Trophoblast cell (in vitro differentiated cells and primary cell): Measurements from ENCODE around the gene SCGB1A1.

Experiments used
- DNase-seq, 2 donors: peaks; one replicate each; pipeline ENCODE4 v3.0.0-alpha.2; 2016
- H2AFZ ChIP-seq: 2 replicates; pipeline ENCODE4 v1.6.1; 2013; ENCODE audit warnings: low read length, moderate library complexity, mild to moderate bottlenecking; ENCODE audit not compliant: insufficient read depth, poor library complexity
- H2AK5ac ChIP-seq: 2 replicates; pipeline ENCODE4 v1.6.1; 2013; ENCODE audit warnings: mild to moderate bottlenecking, low read length
- H2BK120ac ChIP-seq: 2 replicates; pipeline ENCODE4 v1.6.1; 2013; ENCODE audit warnings: low read length, mild to moderate bottlenecking, moderate library complexity; ENCODE audit not compliant: insufficient read depth, poor library complexity
- H2BK12ac ChIP-seq: 2 replicates; pipeline ENCODE4 v1.6.1; 2013; ENCODE audit warnings: mild to moderate bottlenecking, low read length, moderate library complexity
- H2BK5ac ChIP-seq: 2 replicates; pipeline ENCODE4 v1.6.1; 2013; ENCODE audit warnings: low read length, low read depth, moderate library complexity, mild to moderate bottlenecking; ENCODE audit not compliant: poor library complexity
- H3K14ac ChIP-seq: 2 replicates; pipeline ENCODE4 v1.6.1; 2013; ENCODE audit warnings: mild to moderate bottlenecking, low read length
- H3K18ac ChIP-seq: 2 replicates; pipeline ENCODE4 v1.6.1; 2013; ENCODE audit warnings: mild to moderate bottlenecking, low read length
- H3K23ac ChIP-seq: 2 replicates; pipeline ENCODE4 v1.6.1; 2013; ENCODE audit warnings: low read length
- H3K27ac ChIP-seq: 2 replicates; pipeline ENCODE4 v1.5.1; 2013; ENCODE audit warnings: low read depth, mild to moderate bottlenecking, inconsistent platforms, low read length, moderate library complexity
- H3K27me3 ChIP-seq: 2 replicates; pipeline ENCODE4 v1.6.1; 2013; ENCODE audit warnings: inconsistent platforms, mild to moderate bottlenecking, low read length, moderate library complexity; ENCODE audit not compliant: insufficient read depth
- H3K36me3 ChIP-seq, 2 experiments: 1 replicate in 1 of 2; 2 replicates in 1 of 2; pipeline ENCODE4 v1.6.1; 2013; ENCODE audit warnings: low read length in 2 of 2, mild to moderate bottlenecking in 2 of 2, moderate library complexity in 1 of 2; ENCODE audit not compliant: insufficient read depth in 2 of 2, control insufficient read depth in 1 of 2
- H3K4ac ChIP-seq: 2 replicates; pipeline ENCODE4 v1.6.1; 2013; ENCODE audit warnings: low read depth, mild to moderate bottlenecking, low read length, moderate library complexity
- H3K4me1 ChIP-seq, 2 experiments: 1 replicate in 1 of 2; 2 replicates in 1 of 2; pipeline ENCODE4 v1.6.1; 2013; ENCODE audit warnings: low read length in 2 of 2, mild to moderate bottlenecking in 2 of 2, moderate library complexity in 1 of 2; ENCODE audit not compliant: insufficient read depth in 2 of 2, control insufficient read depth in 1 of 2
- H3K4me2 ChIP-seq: 2 replicates; pipeline ENCODE4 v1.6.1; 2013; ENCODE audit warnings: inconsistent platforms, mild to moderate bottlenecking, low read length, moderate library complexity
- H3K4me3 ChIP-seq: 2 replicates; pipeline ENCODE4 v1.5.1; 2013; ENCODE audit warnings: mild to moderate bottlenecking, low read depth, low read length, inconsistent platforms
- H3K79me1 ChIP-seq: one replicate; pipeline ENCODE4 v1.6.1; 2013; ENCODE audit warnings: low read length
- H3K79me2 ChIP-seq: 2 replicates; pipeline ENCODE4 v1.6.1; 2013; ENCODE audit warnings: low read length, mild to moderate bottlenecking; ENCODE audit not compliant: control insufficient read depth, insufficient read depth, poor library complexity
- H3K9ac ChIP-seq: 2 replicates; pipeline ENCODE4 v1.6.1; 2013; ENCODE audit warnings: mild to moderate bottlenecking, low read length
- H3K9me3 ChIP-seq: 2 replicates; pipeline ENCODE4 v1.6.1; 2013; ENCODE audit warnings: low read depth, mild to moderate bottlenecking, control low read depth, inconsistent platforms, low read length; ENCODE audit not compliant: insufficient read depth
- H4K12ac ChIP-seq: 2 replicates; pipeline ENCODE4 v1.6.1; 2013; ENCODE audit warnings: low read depth, mild to moderate bottlenecking, low read length, moderate library complexity
- H4K8ac ChIP-seq: 2 replicates; pipeline ENCODE4 v1.6.1; 2013; ENCODE audit warnings: low read depth, mild to moderate bottlenecking, low read length, moderate library complexity
- H4K91ac ChIP-seq: one replicate; pipeline ENCODE4 v1.6.1; 2013; ENCODE audit warnings: low read depth, mild to moderate bottlenecking, low read length, moderate library complexity
- WGBS: extraction: QIAGEN DNeasy Blood & Tissue Kit; methylation state at CpG from one replicate; pipeline ENCODE4 v1.1.7; 2013; ENCODE audit warnings: missing lambda C conversion rate; ENCODE audit not compliant: insufficient read length, insufficient coverage; ENCODE audit errors: extremely low coverage; 5-methylcytosine and 5-hydroxymethylcytosine counted together

SCGB1A1 gene

DNA sequence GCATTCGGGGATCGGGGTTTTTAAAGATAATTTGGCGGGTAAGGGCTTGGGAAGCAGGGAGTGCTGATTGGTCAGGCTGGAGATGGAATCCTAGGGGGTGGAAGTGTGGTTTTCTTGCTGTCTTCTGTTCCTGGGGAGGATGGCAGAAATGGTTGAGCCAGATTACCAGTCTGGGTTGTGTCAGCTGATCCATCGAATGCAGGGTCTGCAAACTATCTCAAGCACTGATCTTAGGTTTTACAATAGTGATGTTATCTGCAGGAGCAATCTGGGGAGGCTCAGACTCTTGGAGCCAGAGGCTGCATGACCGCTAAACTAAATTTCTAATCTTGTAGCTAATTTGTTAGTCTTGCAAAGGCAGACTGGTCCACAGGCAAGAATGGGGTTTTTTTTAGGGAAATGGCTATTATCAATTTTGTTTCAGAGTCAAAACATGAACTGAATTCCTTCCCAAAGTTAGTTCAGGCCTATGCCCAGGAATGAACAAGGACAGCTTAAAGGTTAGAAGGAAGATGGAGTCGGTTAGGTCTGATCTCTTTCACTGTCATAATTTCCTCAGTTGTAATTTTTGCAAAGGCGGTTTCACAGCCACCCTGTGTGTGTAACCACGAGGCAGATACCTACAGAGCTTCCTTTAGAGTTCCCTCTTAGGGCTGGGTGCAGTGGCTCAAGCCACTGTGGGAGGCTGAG is 10.2 kb downstream of the SCGB1A1 start:
- peak overlapping the region; percentile 98 for H3K27ac ChIP-seq
- no peak overlapping the region for H4K12ac ChIP-seq
- peak overlapping the region; percentile 91 for H3K18ac ChIP-seq
- H3K23ac ChIP-seq, result no peak overlapping the region
- peak overlapping the region; percentile 88 for H3K14ac ChIP-seq
- H2BK12ac ChIP-seq, result peak overlapping the region; percentile 99
- H3K36me3 ChIP-seq, result no peaks in the 10 kb centered on the region
- H2BK120ac ChIP-seq, result peak overlapping the region; percentile 97
- peak overlapping the region; percentile 36 for H3K4me2 ChIP-seq
- peak overlapping the region; percentile 87 for H3K4ac ChIP-seq
- H3K4me3 ChIP-seq, result no peak overlapping the region
- H3K79me1 ChIP-seq, result peaks cover 48% of the 10 kb centered on the region
- no peak overlapping the region for H3K9ac ChIP-seq
- H2BK5ac ChIP-seq, result peak overlapping the region; percentile 98
- peak overlapping the region; percentile 97 for H4K91ac ChIP-seq
- H3K9me3 ChIP-seq, result no peaks in the 10 kb centered on the region
- peak overlapping the region; percentile 54 for H2AFZ ChIP-seq
- peaks cover 3% of the 10 kb centered on the region for H3K79me2 ChIP-seq
- DNase-seq, result no peak
- peak overlapping the region; percentile 98 for H2AK5ac ChIP-seq
- no peaks in the 10 kb centered on the region for H3K27me3 ChIP-seq
- H3K4me1 ChIP-seq, result peaks cover 23 to 26% of the 10 kb centered on the region in 2 experiments
- peak overlapping the region; percentile 73 for H4K8ac ChIP-seq
- no CpG with 5 or more reads among the region's 8 CpGs for WGBS

GRCh38 chr11:62430425-62430824 is 11.6 kb downstream of the SCGB1A1 start:
- Histone ChIP-seq H4K8ac (no peak overlapping the region), H2BK5ac (no peak overlapping the region), H3K4me2 (no peak overlapping the region), H4K91ac (peak overlapping the region; percentile 88), H2AFZ (no peak overlapping the region), H3K4me3 (no peak overlapping the region), H3K14ac (peak overlapping the region; percentile 30), H3K4ac (no peak overlapping the region), H3K18ac (peak overlapping the region; percentile 39), H3K9ac (no peak overlapping the region), H3K27me3 (no peaks in the 10 kb centered on the region), H3K27ac (no peak overlapping the region), H3K79me1 (peaks cover 43% of the 10 kb centered on the region), H3K23ac (no peak overlapping the region), H3K79me2 (peaks cover 3% of the 10 kb centered on the region), H3K4me1 (peaks cover 21 to 23% of the 10 kb centered on the region in 2 experiments), H3K36me3 (no peaks in the 10 kb centered on the region), H2AK5ac (peak overlapping the region; percentile 88), H3K9me3 (no peaks in the 10 kb centered on the region), H4K12ac (no peak overlapping the region), H2BK120ac (peak overlapping the region; percentile 97), H2BK12ac (peak overlapping the region; percentile 92)
- no CpG with 5 or more reads among the region's 3 CpGs for WGBS
- DNase-seq, result no peak

GRCh38 chr11:62431171-62431901 is 12.5 kb downstream of the SCGB1A1 start:
- Histone ChIP-seq H2BK120ac (peak overlapping the region; percentile 20), H2BK12ac (peak overlapping the region; percentile 92), H3K9me3 (no peaks in the 10 kb centered on the region), H4K91ac (peak overlapping the region; percentile 88), H3K79me2 (peaks cover 3% of the 10 kb centered on the region), H3K14ac (peak overlapping the region; percentile 36), H2AK5ac (peak overlapping the region; percentile 33), H4K12ac (no peak overlapping the region), H2BK5ac (no peak overlapping the region), H3K27ac (no peak overlapping the region), H3K9ac (no peak overlapping the region), H2AFZ (no peak overlapping the region), H3K23ac (no peak overlapping the region), H4K8ac (peak overlapping the region; percentile 17), H3K79me1 (peaks cover 35% of the 10 kb centered on the region), H3K4ac (peak overlapping the region; percentile 10), H3K36me3 (no peaks in the 10 kb centered on the region), H3K27me3 (no peaks in the 10 kb centered on the region), H3K4me1 (peaks cover 17 to 18% of the 10 kb centered on the region in 2 experiments), H3K4me2 (no peak overlapping the region), H3K4me3 (no peak overlapping the region), H3K18ac (peak overlapping the region; percentile 4)
- no CpG with 5 or more reads among the region's 11 CpGs for WGBS
- peak in 1 of 2 donors; percentile 20 for DNase-seq

GRCh38 chr11:62432695-62433094 is 13.9 kb downstream of the SCGB1A1 start:
- H3K36me3 ChIP-seq, result no peaks in the 10 kb centered on the region
- peaks cover 27% of the 10 kb centered on the region for H3K79me1 ChIP-seq
- H3K14ac ChIP-seq, result no peak overlapping the region
- DNase-seq, result no peak
- no peak overlapping the region for H3K18ac ChIP-seq
- H2BK120ac ChIP-seq, result no peak overlapping the region
- H3K4me3 ChIP-seq, result no peak overlapping the region
- H3K27me3 ChIP-seq, result no peaks in the 10 kb centered on the region
- no peak overlapping the region for H2AK5ac ChIP-seq
- H4K12ac ChIP-seq, result no peak overlapping the region
- H3K9ac ChIP-seq, result no peak overlapping the region
- no peak overlapping the region for H4K8ac ChIP-seq
- no peak overlapping the region for H3K4me2 ChIP-seq
- no peak overlapping the region for H3K4ac ChIP-seq
- peaks cover 3% of the 10 kb centered on the region for H3K79me2 ChIP-seq
- no peak overlapping the region for H2AFZ ChIP-seq
- WGBS, result no CpG with 5 or more reads among the region's 9 CpGs
- no peak overlapping the region for H3K23ac ChIP-seq
- peaks cover 10 to 12% of the 10 kb centered on the region in 2 experiments for H3K4me1 ChIP-seq
- H2BK12ac ChIP-seq, result no peak overlapping the region
- no peak overlapping the region for H4K91ac ChIP-seq
- H2BK5ac ChIP-seq, result no peak overlapping the region
- H3K9me3 ChIP-seq, result no peaks in the 10 kb centered on the region
- no peak overlapping the region for H3K27ac ChIP-seq
